Mammary epithelial cell (primary cell): Measurements from ENCODE around the gene RPH3AL.

Experiments
- EZH2 ChIP-seq: IDR thresholded peaks from 2 replicates; pipeline ENCODE4 v1.6.1; 2012; ENCODE audit warnings: low read length, inconsistent platforms, borderline replicate concordance
- TF ChIP-seq, protein P1 (sequence below), 2 donors: IDR thresholded peaks in 1 of 2; conservative IDR thresholded peaks in 1 of 2; 2 replicates each; pipeline ENCODE4 v1.5.1; 2011 to 2012; ENCODE audit warnings: inconsistent platforms in 2 of 2, low read length in 2 of 2, mild to moderate bottlenecking in 2 of 2, control low read depth in 1 of 2, low read depth in 1 of 2; ENCODE audit not compliant: insufficient read depth in 1 of 2; ENCODE audit errors: extremely low read depth in 1 of 2

- TF ChIP-seq, protein P1, sequence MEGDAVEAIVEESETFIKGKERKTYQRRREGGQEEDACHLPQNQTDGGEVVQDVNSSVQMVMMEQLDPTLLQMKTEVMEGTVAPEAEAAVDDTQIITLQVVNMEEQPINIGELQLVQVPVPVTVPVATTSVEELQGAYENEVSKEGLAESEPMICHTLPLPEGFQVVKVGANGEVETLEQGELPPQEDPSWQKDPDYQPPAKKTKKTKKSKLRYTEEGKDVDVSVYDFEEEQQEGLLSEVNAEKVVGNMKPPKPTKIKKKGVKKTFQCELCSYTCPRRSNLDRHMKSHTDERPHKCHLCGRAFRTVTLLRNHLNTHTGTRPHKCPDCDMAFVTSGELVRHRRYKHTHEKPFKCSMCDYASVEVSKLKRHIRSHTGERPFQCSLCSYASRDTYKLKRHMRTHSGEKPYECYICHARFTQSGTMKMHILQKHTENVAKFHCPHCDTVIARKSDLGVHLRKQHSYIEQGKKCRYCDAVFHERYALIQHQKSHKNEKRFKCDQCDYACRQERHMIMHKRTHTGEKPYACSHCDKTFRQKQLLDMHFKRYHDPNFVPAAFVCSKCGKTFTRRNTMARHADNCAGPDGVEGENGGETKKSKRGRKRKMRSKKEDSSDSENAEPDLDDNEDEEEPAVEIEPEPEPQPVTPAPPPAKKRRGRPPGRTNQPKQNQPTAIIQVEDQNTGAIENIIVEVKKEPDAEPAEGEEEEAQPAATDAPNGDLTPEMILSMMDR (conservative IDR thresholded peaks at IDR 0.05 in 1 of 2, IDR thresholded peaks at IDR 0.05 in 1 of 2; ENCODE audit: extremely low read depth in 1 of 2, insufficient read depth in 1 of 2, low read depth in 1 of 2, low read length in 2 of 2): no peak
- TF ChIP-seq EZH2: no peak
Observed at GRCh38 chr17:259341-259976, 93.1 kb downstream of the RPH3AL start.
